Posterior cingulate gyrus (tissue), 11 donors: Measurements from ENCODE around the gene PGBD5.

Experiments used
- DNase-seq, 10 donors: peaks; one replicate each; pipeline versions ENCODE4 v3.0.0 to v3.0.0-alpha.2; 2020 to 2021; ENCODE audit warnings: mixed read lengths in 3 of 10
- intact Hi-C: fragments of 100-400 bp; cut with DNase I; formaldehyde crosslinking; loops from one replicate; pipeline ENCODE4 v1.15.1; 2023

PGBD5 gene

DNA sequence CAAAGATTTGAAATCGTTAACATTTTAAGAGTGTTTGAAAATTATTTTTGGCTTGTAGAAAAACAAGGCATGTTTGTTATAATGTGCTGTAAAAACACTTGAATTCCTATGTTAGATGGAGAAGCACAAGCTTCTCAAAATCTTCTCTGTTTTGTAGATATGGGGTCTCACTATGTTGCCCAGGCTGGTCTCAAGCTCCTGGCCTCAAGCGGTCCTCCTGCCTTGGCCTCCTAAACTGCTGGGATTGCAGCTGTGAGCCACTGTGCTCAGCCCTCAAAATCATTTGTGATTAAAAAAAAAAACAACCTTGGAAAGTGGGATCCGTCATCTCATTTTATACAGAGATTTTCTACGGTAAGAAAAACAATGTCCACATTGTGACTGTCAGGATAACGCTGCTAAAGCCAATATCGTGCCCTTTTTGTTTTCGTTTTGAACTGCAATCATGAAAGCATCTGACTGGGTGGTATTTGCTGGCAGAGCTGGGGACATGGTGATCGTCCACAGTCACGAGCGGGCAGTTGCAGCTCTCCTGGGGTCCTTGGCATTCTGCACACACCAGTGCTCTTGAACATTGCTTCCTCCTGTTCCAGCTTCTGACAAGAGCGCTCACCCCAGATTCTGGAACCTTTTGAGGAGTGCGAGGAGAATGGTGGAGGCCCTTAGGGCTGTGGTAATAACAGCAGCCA lies 112.5 kb downstream of the PGBD5 start:
- intact Hi-C loops: no loop called here
- DNase-seq: peak in 2 of 10 donors; percentile 67 to 73

DNA sequence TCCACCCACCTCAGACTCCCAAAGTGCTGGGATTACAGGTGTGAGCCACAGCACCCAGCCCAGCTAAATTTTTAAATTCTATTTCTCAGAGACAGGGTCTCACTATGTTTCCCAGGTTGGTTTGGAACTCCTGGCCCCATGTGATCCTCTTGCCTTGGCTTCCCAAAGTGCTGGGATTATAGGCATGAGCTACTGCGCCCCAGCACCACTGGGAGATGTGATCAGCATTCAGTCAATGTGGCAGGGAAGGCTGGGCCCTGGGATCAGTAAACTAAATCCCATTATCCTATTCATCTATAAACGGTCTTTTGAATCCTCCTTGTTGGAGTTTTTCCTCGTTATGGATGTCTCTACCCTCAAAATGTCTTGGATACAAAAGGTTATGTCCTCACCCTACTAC lies 113.5 kb downstream of the PGBD5 start:
- DNase-seq: peak in 2 of 10 donors; percentile 17 to 35
- intact Hi-C loops: no loop called here

DNA sequence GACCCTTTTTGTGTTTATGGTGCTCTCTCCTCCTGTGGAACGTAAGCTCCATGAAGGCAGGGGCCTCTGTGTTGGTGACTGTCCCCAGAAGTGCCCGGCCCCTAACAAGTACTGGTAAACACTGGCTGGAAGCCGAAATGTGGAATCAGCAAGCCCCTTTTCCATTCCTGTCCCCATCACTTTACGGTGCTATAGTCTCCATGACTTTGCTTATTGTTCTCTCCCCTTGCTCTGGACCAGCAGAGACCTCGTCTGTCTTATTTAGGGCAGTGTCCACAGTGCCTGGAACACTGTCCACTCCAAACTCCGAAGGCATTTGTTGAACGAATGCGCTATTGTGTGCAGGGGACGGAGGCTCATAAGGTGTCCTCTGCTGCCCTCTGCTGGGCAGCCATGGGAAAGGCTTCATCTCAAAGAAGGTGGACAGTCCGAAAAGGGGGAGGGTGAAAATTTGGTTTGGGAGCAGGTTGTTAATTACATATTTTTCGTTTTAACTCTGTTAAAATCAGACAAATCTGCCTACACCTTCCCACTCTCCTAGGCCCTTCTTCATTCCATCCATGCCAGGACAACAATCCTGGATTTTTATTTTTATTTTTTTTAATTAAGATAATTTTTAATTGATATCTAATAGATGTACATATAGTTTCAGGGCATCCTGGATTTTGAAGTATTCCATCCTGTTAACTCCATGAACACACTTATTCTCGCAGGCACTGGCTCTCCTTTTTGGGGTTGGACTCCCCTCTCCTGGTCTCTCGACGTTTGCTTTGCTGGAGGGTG lies 115.6 kb downstream of the PGBD5 start:
- intact Hi-C loops: loop anchor here (2.0 kb wide), 1 partner anchor 650 kb away; no protein-coding TSS in a partner anchor

GRCh38 chr1:230309646-230310177 lies 116.4 kb downstream of the PGBD5 start:
- intact Hi-C loops: loop anchor here (2.0 kb wide), 1 partner anchor 649 kb away; no protein-coding TSS in a partner anchor
- DNase-seq: peak in 2 of 10 donors; percentile 52 to 73

More for the DNA sequence above, 115.6 kb downstream of the PGBD5 start:
- peak; percentile 61 to 97 (median 79) for DNase-seq

GRCh38 chr1:230308821-230309220 lies 117.3 kb downstream of the PGBD5 start:
- peak in 2 of 10 donors; percentile 63 to 81 for DNase-seq
- intact Hi-C loops: no loop called here

- peak in 2 of 10 donors; percentile 55 to 80 for DNase-seq
- intact Hi-C loops: no loop called here
These were observed 118.1 kb downstream of the PGBD5 start for GRCh38 chr1:230308039-230308438.

DNA sequence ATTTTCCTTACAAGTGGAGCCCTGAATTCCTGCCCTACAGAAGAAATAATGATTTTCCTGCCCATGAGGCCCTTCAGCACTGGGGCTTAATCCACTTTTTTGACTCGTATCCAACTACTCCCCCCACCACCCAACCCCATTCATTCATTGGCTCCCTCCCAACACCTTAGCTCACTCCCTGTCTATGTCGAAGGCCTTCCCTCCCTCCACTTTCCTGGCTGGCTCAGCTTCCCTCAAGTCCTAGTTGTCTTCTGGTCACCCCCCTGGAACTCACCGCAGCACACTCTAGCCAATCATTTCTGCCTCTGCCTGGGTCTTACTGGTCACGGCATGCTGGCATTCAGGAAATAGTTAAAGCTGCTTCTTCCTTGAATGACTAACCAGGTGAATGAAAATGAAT lies 118.9 kb downstream of the PGBD5 start:
- peak in 1 of 10 donors; percentile 12 for DNase-seq
- intact Hi-C loops: no loop called here

DNA sequence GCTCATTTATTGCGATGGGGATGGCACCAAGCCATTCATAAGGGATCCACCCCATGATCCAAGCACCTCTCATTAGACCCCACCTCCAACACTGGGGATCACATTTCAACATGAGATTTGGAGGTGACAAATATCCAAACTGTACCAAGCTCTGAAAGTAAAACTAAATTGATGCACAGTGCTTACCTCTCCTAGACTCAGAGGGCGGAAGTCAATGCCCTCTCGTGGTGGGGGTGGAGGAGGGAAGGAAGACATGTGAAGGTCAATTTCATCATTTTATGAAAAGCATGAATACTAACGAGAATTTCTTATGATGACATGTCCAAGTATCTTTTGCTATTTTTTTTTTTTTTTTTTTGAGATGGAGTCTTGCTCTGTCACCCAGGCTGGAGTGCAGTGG lies 120.0 kb downstream of the PGBD5 start:
- DNase-seq: no peak
- intact Hi-C loops: no loop called here

- no peak for DNase-seq
- intact Hi-C loops: no loop called here
These were observed 122.3 kb downstream of the PGBD5 start for GRCh38 chr1:230303822-230304221.

GRCh38 chr1:230303069-230303468 lies 123.1 kb downstream of the PGBD5 start:
- intact Hi-C loops: no loop called here
- DNase-seq: peak in 1 of 10 donors; percentile 27

GRCh38 chr1:230301822-230302221 lies 124.3 kb downstream of the PGBD5 start:
- intact Hi-C loops: no loop called here
- DNase-seq: peak in 2 of 10 donors; percentile 18 to 56

DNA sequence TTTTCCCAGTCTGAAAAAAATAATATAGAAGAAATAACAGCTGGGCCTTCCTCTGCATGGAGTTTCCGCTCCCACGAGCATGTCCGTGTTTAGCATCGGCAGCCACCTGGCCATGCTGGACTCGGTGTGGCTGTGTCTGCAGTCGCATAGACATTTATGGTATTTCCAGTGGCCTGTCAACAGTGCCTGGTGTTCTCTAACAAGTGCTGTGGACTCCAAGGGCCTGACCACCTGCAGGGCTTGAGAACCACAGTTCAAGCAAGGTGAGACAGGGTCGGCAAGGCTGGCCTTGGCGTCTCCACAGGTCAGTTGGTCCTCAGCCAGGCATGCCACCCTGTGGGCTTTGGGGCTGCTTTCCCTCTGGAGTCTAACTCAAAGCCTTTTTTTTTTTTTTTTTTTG lies 124.8 kb downstream of the PGBD5 start:
- intact Hi-C loops: no loop called here
- DNase-seq: peak in 2 of 10 donors; percentile 35 to 62

DNA sequence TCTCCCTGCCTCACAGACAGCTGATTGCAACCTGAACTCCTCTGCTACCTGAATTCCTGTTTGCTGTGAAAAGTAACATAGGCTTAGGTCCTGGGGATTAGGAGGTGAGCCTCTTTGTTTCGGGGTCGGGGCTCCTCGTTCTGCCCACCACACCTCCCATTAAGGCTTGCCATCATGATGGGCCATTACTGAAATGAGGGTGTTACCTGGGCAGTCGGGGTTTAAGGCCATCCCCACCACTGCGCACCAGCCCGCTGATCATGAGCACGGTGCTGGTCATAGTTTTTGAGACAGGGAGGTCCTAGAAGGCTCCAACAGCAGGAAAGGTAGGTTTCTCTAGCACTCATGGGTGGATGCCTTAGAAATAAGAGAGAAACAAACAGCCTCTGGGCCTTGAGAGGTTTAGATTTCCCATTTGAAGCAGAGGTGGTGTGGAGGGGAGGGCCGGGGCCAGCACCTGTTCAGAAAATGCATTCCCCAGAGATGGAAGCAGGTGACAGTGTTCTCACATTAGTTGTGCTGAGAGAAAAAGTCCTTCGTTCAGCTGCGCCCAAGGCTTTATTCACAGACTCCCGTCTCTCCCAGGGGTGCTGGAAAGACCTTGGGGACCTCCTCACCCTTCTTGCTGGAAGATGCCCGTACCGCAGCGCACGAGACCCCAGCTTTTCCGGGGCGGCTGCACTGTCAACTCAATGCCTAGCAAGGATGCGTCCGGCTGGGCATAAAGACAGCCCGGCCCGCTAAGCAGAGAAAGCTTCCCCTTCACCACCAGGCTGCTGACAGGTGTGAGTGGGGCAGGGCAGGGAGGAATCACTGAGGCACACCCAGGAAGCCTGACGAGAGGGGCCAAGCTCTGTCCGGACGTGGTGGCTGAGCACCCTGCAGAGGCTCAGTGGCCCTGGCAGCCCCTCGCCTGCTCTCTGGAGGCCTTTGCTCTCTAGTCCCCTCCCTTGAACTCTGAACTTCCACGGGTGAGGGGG lies 125.5 kb downstream of the PGBD5 start:
- intact Hi-C loops: no loop called here
- DNase-seq: peak in 2 of 10 donors; percentile 42 to 45

GRCh38 chr1:230299191-230300006 lies 126.7 kb downstream of the PGBD5 start:
- intact Hi-C loops: no loop called here

GRCh38 chr1:230295367-230295766 lies 130.8 kb downstream of the PGBD5 start:
- DNase-seq: peak in 1 of 10 donors; percentile 31
- intact Hi-C loops: no loop called here

More at GRCh38 chr1:230299191-230300006, 126.7 kb downstream of the PGBD5 start:
- DNase-seq: peak in 2 of 10 donors; percentile 13 to 38

DNA sequence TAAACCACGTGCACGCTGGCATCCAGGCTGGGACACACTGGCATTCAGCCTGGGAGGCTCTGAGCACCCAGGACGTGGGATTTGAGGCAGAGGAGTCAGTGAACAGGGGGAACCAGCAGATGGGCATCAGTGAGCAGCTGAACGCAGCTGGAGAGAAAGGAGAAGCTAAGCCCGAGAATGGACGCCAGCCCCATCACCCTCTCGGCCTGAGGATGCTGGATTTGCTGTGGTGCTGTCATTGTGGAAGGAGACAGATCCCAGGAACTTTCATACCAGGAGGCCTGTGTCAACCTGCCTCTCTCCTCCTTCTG lies 132.8 kb downstream of the PGBD5 start:
- peak in 3 of 10 donors; percentile 69 to 74 (median 74) for DNase-seq
- intact Hi-C loops: no loop called here

DNA sequence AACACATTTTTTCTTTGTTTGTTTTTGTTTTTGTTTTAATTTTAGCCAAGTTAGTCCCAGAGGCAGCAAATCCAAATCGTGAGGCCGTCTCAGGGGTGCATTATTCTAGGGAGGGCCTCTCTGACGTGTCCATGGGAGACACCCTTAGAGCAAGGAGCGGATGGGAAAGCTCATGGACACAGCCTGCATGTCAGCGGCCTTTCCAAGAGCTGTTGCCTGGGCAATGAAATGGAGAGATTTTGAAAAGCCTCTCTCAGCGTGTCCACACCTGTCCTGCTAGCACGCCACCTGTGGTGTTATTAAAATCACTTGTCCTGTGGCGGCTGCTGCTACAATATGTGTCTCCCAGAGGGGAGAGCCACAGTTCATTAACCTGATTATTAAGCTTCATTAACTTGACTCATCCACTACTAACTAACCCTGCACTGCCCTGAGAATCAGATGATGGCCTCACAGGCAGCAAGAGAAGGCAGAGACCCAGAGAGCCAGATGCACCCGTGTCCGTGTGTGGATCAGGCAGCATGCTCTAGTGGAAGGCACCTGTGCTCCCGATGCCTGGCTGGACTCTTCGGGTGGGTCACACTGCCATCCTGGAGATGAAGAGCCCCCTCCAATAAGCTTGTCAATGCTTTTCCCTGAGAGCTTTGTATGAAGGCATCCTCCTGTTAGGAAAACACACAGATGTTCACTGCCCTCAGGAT lies 133.3 kb downstream of the PGBD5 start:
- peak in 1 of 10 donors; percentile 13 for DNase-seq
- intact Hi-C loops: no loop called here

DNA sequence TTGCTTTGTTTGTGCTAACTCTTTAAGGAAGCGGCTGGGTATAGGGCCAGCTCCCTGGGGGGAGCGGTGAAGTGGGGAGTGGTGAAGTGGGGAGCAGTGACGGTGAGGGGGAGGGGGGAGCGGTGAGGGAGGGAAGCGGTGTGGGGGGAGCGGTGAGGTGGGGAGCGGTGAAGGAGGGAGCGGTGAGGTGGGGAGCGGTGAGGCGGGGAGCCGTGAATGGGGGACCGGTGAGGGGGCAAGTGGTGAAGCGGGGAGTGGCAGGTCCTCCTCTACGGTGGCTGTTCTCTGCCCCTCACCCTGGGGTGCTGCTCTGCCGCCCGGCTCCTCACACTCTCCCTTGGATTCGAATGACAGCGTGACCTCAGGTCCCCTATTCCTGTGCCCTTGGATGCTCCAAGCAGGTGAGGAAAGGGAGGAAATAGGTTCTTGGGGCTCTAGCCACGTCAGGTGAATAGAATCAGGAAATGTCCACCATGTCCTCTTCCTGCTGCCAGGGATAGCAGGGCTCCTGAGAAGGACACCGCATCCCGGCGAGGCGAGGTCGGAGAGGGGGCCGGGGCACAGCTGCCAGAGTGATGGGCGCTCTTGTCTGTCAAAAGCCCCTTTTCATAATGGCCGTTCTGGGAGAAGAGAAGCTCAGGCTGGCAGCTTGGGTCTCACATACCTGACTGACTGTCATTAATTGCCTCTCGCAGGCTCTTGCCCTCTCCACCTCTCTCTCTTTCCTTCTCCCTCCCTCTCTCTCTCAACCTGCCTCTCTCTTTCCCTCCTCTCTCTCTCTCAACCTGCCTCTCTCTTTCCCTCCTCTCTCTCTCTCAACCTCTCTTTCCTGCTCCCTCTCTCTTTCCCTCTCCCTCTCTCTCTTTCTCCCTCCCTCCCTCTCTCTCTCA lies 134.2 kb downstream of the PGBD5 start:
- DNase-seq: peak in 2 of 10 donors; percentile 38 to 70
- intact Hi-C loops: no loop called here
